Gastrocnemius medialis (tissue), 4 donors: ENCODE measurements around the gene ZDHHC21.

Experiments used
- CTCF ChIP-seq, 5 experiments: fragments of 450-650 bp in 3 of 5; fragments of 200-600 bp in 2 of 5; sonication (generic) in 2 of 5; IDR thresholded peaks in 4 of 5; conservative IDR thresholded peaks in 1 of 5; 1 replicate in 4 of 5; 2 replicates in 1 of 5; pipeline ENCODE4 v1.5.1; 2016 to 2019; ENCODE audit warnings: antibody characterized with exemption in 5 of 5, mild to moderate bottlenecking in 3 of 5, moderate library complexity in 3 of 5
- POLR2A ChIP-seq, 2 donors: fragments of 450-650 bp; IDR thresholded peaks; one replicate each; pipeline ENCODE4 v1.6.1; 2017; ENCODE audit warnings: antibody characterized with exemption in 2 of 2, mild to moderate bottlenecking in 2 of 2, moderate library complexity in 2 of 2

DNA sequence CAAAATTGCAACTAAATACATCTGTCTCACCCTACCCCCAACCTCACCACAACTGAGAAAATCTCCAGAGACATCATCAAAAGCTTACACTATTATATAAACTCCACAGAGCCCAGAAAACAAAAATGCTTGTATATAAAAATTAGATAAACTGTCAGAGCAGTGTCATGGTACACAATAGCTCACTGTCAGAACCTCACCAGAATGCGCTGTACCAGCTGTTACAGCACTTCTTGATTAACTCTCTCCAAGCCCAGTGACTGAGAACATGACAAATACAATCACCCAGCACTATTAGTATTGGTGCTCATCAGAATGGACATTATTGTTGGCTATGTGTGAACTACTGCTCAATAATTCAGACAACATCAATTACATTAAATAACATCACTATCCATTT, 65.7 kb downstream of the ZDHHC21 start:
- TF ChIP-seq CTCF (IDR thresholded peaks at IDR 0.05 in 4 of 5, conservative IDR thresholded peaks at IDR 0.05 in 1 of 5) (no peak), POLR2A (IDR thresholded peaks at IDR 0.05) (no peak)
